Thyroid gland (tissue), 4 donors: Measurements from ENCODE around the gene THSD7A. TPM values are rescaled to one million over a fixed set of nuclear protein-coding genes. Genes with fewer than 3 reads are reported as not detected.

Source experiments
- DNase-seq, 2 donors: peaks; one replicate each; pipeline ENCODE4 v3.0.0-alpha.2; 2019
- H3K27ac ChIP-seq, 3 donors: fragments of 200-600 bp; sonication (generic); 1 replicate in 2 of 3; 2 replicates in 1 of 3; pipeline ENCODE4 v1.5.1; 2016 to 2019; ENCODE audit warnings: mild to moderate bottlenecking in 1 of 3, moderate library complexity in 1 of 3
- H3K27me3 ChIP-seq: fragments of 200-600 bp; sonication (generic); one replicate; pipeline ENCODE4 v1.5.1; 2019
- H3K36me3 ChIP-seq, 2 donors: fragments of 200-600 bp; sonication (generic); one replicate each; pipeline ENCODE4 v1.5.1; 2016 to 2019
- H3K4me1 ChIP-seq, 2 donors: fragments of 200-600 bp; sonication (generic); one replicate each; pipeline ENCODE4 v1.5.1; 2017 to 2019
- H3K4me3 ChIP-seq, 3 donors: fragments of 200-600 bp; sonication (generic); replicated peaks in 1 of 3; 1 replicate in 2 of 3; 2 replicates in 1 of 3; pipeline ENCODE4 v1.5.1; 2016; ENCODE audit warnings: mild to moderate bottlenecking in 1 of 3
- H3K9me3 ChIP-seq: fragments of 200-600 bp; sonication (generic); one replicate; pipeline ENCODE4 v1.5.1; 2017
- CTCF ChIP-seq, 6 experiments: fragments of 200-600 bp in 3 of 6; fragments of 450-650 bp in 3 of 6; sonication (generic) in 3 of 6; IDR thresholded peaks; one replicate each; pipeline ENCODE4 v1.5.1; 2016 to 2019; ENCODE audit warnings: antibody characterized with exemption in 6 of 6, mild to moderate bottlenecking in 2 of 6, inconsistent platforms in 1 of 6, moderate library complexity in 1 of 6
- POLR2A ChIP-seq, 2 donors: fragments of 450-650 bp; IDR thresholded peaks; one replicate each; pipeline ENCODE4 v1.6.1; 2017; ENCODE audit warnings: antibody characterized with exemption in 2 of 2, mild to moderate bottlenecking in 2 of 2, moderate library complexity in 1 of 2
- WGBS, 2 donors: methylation state at CpG; one replicate each; pipeline ENCODE4 v1.1.5; 2017; 5-methylcytosine and 5-hydroxymethylcytosine counted together
- intact Hi-C: fragments of 100-400 bp; cut with DNase I; formaldehyde crosslinking; loops from one replicate; pipeline ENCODE4 v1.15.1; 2023
- total RNA-seq, 4 donors: library from RNA; depleted of rRNA; stranded (reverse); fragments of >200 nt; gene quantifications; one replicate each; pipeline ENCODE4 v1.2.3, GENCODE V29; 2016

The THSD7A gene
- total RNA-seq, 4 donors from 2014 or later: 4.2 to 6.1 (median 5.8) TPM

- no peak overlapping the region for H3K4me3 ChIP-seq
- intact Hi-C loops: no loop called here
- no peaks in the 10 kb centered on the region for H3K9me3 ChIP-seq
- H3K4me1 ChIP-seq: no peaks in the 10 kb centered on the region
- no peak overlapping the region for H3K27ac ChIP-seq
- DNase-seq: no peak
- no peaks in the 10 kb centered on the region for H3K27me3 ChIP-seq
- TF ChIP-seq POLR2A (IDR thresholded peaks at IDR 0.05) (no peak), CTCF (IDR thresholded peaks at IDR 0.05) (no peak)
- H3K36me3 ChIP-seq: no peaks in the 10 kb centered on the region
These were observed 20.3 kb downstream of the THSD7A start for GRCh38 chr7:11811709-11812108.

GRCh38 chr7:11810043-11810625 lies 21.9 kb downstream of the THSD7A start:
- intact Hi-C loops: no loop called here
- H3K4me1 ChIP-seq: no peaks in the 10 kb centered on the region
- TF ChIP-seq CTCF (IDR thresholded peaks at IDR 0.05) (no peak), POLR2A (IDR thresholded peaks at IDR 0.05) (no peak)
- no peak overlapping the region for H3K4me3 ChIP-seq
- no peaks in the 10 kb centered on the region for H3K36me3 ChIP-seq
- H3K27me3 ChIP-seq: no peaks in the 10 kb centered on the region
- DNase-seq: no peak
- no peak overlapping the region for H3K27ac ChIP-seq
- WGBS, 2 donors: 91% methylated on average over 4 of the region's 4 CpGs
- H3K9me3 ChIP-seq: no peaks in the 10 kb centered on the region

GRCh38 chr7:11807000-11807399 lies 25.0 kb downstream of the THSD7A start:
- no peak overlapping the region for H3K27ac ChIP-seq
- H3K36me3 ChIP-seq: no peaks in the 10 kb centered on the region
- no peaks in the 10 kb centered on the region for H3K4me1 ChIP-seq
- no peaks in the 10 kb centered on the region for H3K27me3 ChIP-seq
- H3K4me3 ChIP-seq: no peak overlapping the region
- no peak for DNase-seq
- 69 to 79% methylated on average over 2 of the region's 2 CpGs for WGBS, 2 donors
- H3K9me3 ChIP-seq: no peaks in the 10 kb centered on the region
- TF ChIP-seq CTCF (IDR thresholded peaks at IDR 0.05): no peak
- TF ChIP-seq POLR2A (IDR thresholded peaks at IDR 0.05): no peak
- intact Hi-C loops: no loop called here

- no peak overlapping the region for H3K27ac ChIP-seq
- TF ChIP-seq POLR2A (IDR thresholded peaks at IDR 0.05) (no peak), CTCF (IDR thresholded peaks at IDR 0.05) (no peak)
- DNase-seq: no peak
- 81 to 96% methylated on average over 4 of the region's 4 CpGs for WGBS, 2 donors
- intact Hi-C loops: no loop called here
- no peak overlapping the region for H3K4me3 ChIP-seq
- no peaks in the 10 kb centered on the region for H3K4me1 ChIP-seq
- H3K27me3 ChIP-seq: no peaks in the 10 kb centered on the region
- H3K9me3 ChIP-seq: no peaks in the 10 kb centered on the region
- no peaks in the 10 kb centered on the region for H3K36me3 ChIP-seq
These were observed 27.4 kb downstream of the THSD7A start for GRCh38 chr7:11804621-11805020.

- Histone ChIP-seq H3K27ac (no peak overlapping the region), H3K4me1 (no peaks in the 10 kb centered on the region), H3K36me3 (no peaks in the 10 kb centered on the region), H3K9me3 (no peaks in the 10 kb centered on the region), H3K27me3 (no peaks in the 10 kb centered on the region), H3K4me3 (no peak overlapping the region)
- TF ChIP-seq CTCF (IDR thresholded peaks at IDR 0.05): no peak
- no peak for TF ChIP-seq POLR2A (IDR thresholded peaks at IDR 0.05)
- intact Hi-C loops: no loop called here
- WGBS, 2 donors: 92 to 94% methylated on average over 4 of the region's 4 CpGs
- DNase-seq: no peak
These were observed 36.8 kb downstream of the THSD7A start for GRCh38 chr7:11795231-11795630.
